ENCODE measurements around the gene MME.

The MME gene

GRCh38 chr3:155079468-155079745 lies 712 bp upstream of the MME start:
- TF ChIP-seq ZNF565 (CRISPR knock-in tag; conservative IDR thresholded peaks at IDR 0.05; ENCODE audit: low read depth) = no peak
- no peak for TF ChIP-seq ZNF70 (CRISPR knock-in tag; IDR thresholded peaks at IDR 0.05)
- no peak for TF ChIP-seq TSHZ2 (CRISPR knock-in tag; IDR thresholded peaks at IDR 0.05)
- TF ChIP-seq TCF4 (CRISPR knock-in tag; IDR thresholded peaks at IDR 0.05; ENCODE audit: borderline replicate concordance) = no peak
- no peak for TF ChIP-seq SNAI2 (CRISPR knock-in tag; IDR thresholded peaks at IDR 0.05)
- no peak for TF ChIP-seq ESRRG (CRISPR knock-in tag; IDR thresholded peaks at IDR 0.05)
- no peak for TF ChIP-seq TOX (CRISPR knock-in tag; IDR thresholded peaks at IDR 0.05; ENCODE audit: borderline replicate concordance)
- no peak for TF ChIP-seq PPARA (CRISPR knock-in tag; IDR thresholded peaks at IDR 0.05; ENCODE audit: borderline replicate concordance)
- TF ChIP-seq BACH2 (CRISPR knock-in tag; IDR thresholded peaks at IDR 0.05; ENCODE audit: borderline replicate concordance) = no peak
- TF ChIP-seq CREB5 (CRISPR knock-in tag; IDR thresholded peaks at IDR 0.05; ENCODE audit: low read depth) = no peak
- TF ChIP-seq GLIS3 (CRISPR knock-in tag; IDR thresholded peaks at IDR 0.05) = no peak

DNA sequence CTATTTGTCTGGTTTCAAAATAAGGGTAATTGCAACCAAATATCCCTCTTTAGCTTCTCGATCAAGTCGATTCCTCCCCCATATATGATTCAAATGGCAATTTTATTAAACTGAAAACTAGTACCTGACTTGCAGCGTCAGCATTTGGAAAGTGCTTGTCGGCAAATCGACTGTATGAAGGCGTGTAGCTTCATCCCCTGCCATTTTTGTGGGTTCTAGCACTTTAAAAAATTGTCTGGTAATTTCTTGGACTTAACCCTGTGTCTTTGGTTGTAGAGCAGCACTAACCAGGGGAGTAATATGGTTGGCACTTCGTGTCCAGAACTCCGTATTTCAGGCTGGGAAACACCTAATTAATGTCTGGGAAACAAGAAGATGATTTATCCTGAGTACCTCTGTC lies 573 bp downstream of the MME start:
- ATAC-seq = peak; percentile 4
- no peak for TF ChIP-seq ZFP30 (CRISPR knock-in tag; IDR thresholded peaks at IDR 0.05)
- no peak for TF ChIP-seq ZFP3 (CRISPR knock-in tag; IDR thresholded peaks at IDR 0.05)
- TF ChIP-seq CSDC2 (CRISPR knock-in tag; IDR thresholded peaks at IDR 0.05) = no peak
- no peak for TF ChIP-seq ISL1 (CRISPR knock-in tag; IDR thresholded peaks at IDR 0.05)
- no peak for TF ChIP-seq PPARA (CRISPR knock-in tag; IDR thresholded peaks at IDR 0.05; ENCODE audit: borderline replicate concordance)
- no peak for TF ChIP-seq PATZ1 (CRISPR knock-in tag; IDR thresholded peaks at IDR 0.05; ENCODE audit: borderline replicate concordance)
- no peak for TF ChIP-seq RARB (CRISPR knock-in tag; IDR thresholded peaks at IDR 0.05)
- no peak for TF ChIP-seq POU6F1 (CRISPR knock-in tag; IDR thresholded peaks at IDR 0.05; ENCODE audit: borderline replicate concordance, low read depth)
- no peak for TF ChIP-seq ARNTL (CRISPR knock-in tag; IDR thresholded peaks at IDR 0.05; ENCODE audit: borderline replicate concordance, low read depth)
- TF ChIP-seq ZNF70 (CRISPR knock-in tag; IDR thresholded peaks at IDR 0.05) = no peak
- no peak for TF ChIP-seq OSR1 (CRISPR knock-in tag; IDR thresholded peaks at IDR 0.05)
- no peak for TF ChIP-seq ZC3H10 (CRISPR knock-in tag; IDR thresholded peaks at IDR 0.05)
- TF ChIP-seq SNAI2 (CRISPR knock-in tag; IDR thresholded peaks at IDR 0.05) = no peak
- no peak for TF ChIP-seq TOX (CRISPR knock-in tag; IDR thresholded peaks at IDR 0.05; ENCODE audit: borderline replicate concordance)
- no peak for TF ChIP-seq BACH2 (CRISPR knock-in tag; IDR thresholded peaks at IDR 0.05; ENCODE audit: borderline replicate concordance)
- no peak for TF ChIP-seq TCF4 (CRISPR knock-in tag; IDR thresholded peaks at IDR 0.05; ENCODE audit: borderline replicate concordance)

More at GRCh38 chr3:155079468-155079745, 712 bp upstream of the MME start:
- ATAC-seq = peak; percentile 72

- ATAC-seq = no peak
- TF ChIP-seq SNAI2 (CRISPR knock-in tag; IDR thresholded peaks at IDR 0.05) (no peak), ZC3H10 (CRISPR knock-in tag; IDR thresholded peaks at IDR 0.05) (no peak), ZFP30 (CRISPR knock-in tag; IDR thresholded peaks at IDR 0.05) (no peak), ARNTL (CRISPR knock-in tag; IDR thresholded peaks at IDR 0.05; ENCODE audit: borderline replicate concordance, low read depth) (no peak), BACH2 (CRISPR knock-in tag; IDR thresholded peaks at IDR 0.05; ENCODE audit: borderline replicate concordance) (no peak)
- TF ChIP-seq, protein P1, sequence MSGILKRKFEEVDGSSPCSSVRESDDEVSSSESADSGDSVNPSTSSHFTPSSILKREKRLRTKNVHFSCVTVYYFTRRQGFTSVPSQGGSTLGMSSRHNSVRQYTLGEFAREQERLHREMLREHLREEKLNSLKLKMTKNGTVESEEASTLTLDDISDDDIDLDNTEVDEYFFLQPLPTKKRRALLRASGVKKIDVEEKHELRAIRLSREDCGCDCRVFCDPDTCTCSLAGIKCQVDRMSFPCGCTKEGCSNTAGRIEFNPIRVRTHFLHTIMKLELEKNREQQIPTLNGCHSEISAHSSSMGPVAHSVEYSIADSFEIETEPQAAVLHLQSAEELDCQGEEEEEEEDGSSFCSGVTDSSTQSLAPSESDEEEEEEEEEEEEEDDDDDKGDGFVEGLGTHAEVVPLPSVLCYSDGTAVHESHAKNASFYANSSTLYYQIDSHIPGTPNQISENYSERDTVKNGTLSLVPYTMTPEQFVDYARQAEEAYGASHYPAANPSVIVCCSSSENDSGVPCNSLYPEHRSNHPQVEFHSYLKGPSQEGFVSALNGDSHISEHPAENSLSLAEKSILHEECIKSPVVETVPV (CRISPR knock-in tag; IDR thresholded peaks at IDR 0.05) = no peak
These were observed 3.3 kb downstream of the MME start for GRCh38 chr3:155083313-155083905.

Measured in SK-N-SH treated with all-trans-retinoic acid at 6 μM for 48 hours (cell line).